Breast epithelium (tissue), 4 donors: ENCODE measurements around the gene DNAJB7. TPM values are rescaled to one million over a fixed set of nuclear protein-coding genes. Genes with fewer than 3 reads are reported as not detected.

Source experiments
- DNase-seq, 2 donors: peaks; one replicate each; pipeline ENCODE4 v3.0.0-alpha.2; 2019; ENCODE audit warnings: low spot score in 2 of 2
- H3K27ac ChIP-seq, 2 donors: fragments of 200-600 bp; sonication (generic) in 1 of 2; one replicate each; pipeline ENCODE4 v1.5.1; 2016 to 2019; ENCODE audit warnings: mild to moderate bottlenecking in 1 of 2
- H3K27me3 ChIP-seq, 2 donors: fragments of 200-600 bp; sonication (generic) in 1 of 2; one replicate each; pipeline versions ENCODE4 v1.5.1 to v1.6.0; 2017 to 2019; ENCODE audit warnings: control low read depth in 1 of 2, mild to moderate bottlenecking in 1 of 2
- H3K36me3 ChIP-seq: fragments of 200-600 bp; one replicate; pipeline ENCODE4 v1.5.1; 2019
- H3K4me1 ChIP-seq, 2 donors: fragments of 200-600 bp; sonication (generic); one replicate each; pipeline ENCODE4 v1.5.1; 2016 to 2019; ENCODE audit warnings: control low read depth in 1 of 2
- H3K4me3 ChIP-seq, 3 donors: fragments of 200-600 bp; sonication (generic); 1 replicate in 2 of 3; 2 replicates in 1 of 3; pipeline ENCODE4 v1.5.1; 2016 to 2019; ENCODE audit warnings: mild to moderate bottlenecking in 3 of 3, moderate library complexity in 2 of 3
- H3K9me3 ChIP-seq, 2 donors: fragments of 200-600 bp; sonication (generic) in 1 of 2; one replicate each; pipeline ENCODE4 v1.5.1; 2016 to 2019; ENCODE audit warnings: control low read depth in 1 of 2
- POLR2A ChIP-seq: fragments of 450-650 bp; IDR thresholded peaks from one replicate; pipeline ENCODE4 v1.6.1; 2016; ENCODE audit warnings: antibody characterized with exemption, mild to moderate bottlenecking, moderate library complexity
- POLR2AphosphoS5 ChIP-seq, 3 donors: sonication (generic); formaldehyde crosslinking; IDR thresholded peaks; one replicate each; pipeline ENCODE4 v1.6.1; 2017; ENCODE audit warnings: antibody characterized with exemption in 3 of 3
- intact Hi-C: fragments of 100-400 bp; cut with DNase I; formaldehyde crosslinking; loops from one replicate; pipeline ENCODE4 v1.15.1; 2023; ENCODE audit warnings: low total_unique reads
- total RNA-seq, 3 donors: library from RNA; depleted of rRNA; stranded (reverse); fragments of >200 nt; gene quantifications; one replicate each; pipeline ENCODE4 v1.1.0, GENCODE V29; 2016
- TF ChIP-seq, protein P1 (sequence below), 3 donors: fragments of 450-650 bp; IDR thresholded peaks; one replicate each; pipeline ENCODE4 v1.5.1; 2016 to 2017; ENCODE audit warnings: antibody characterized with exemption in 3 of 3, mild to moderate bottlenecking in 3 of 3, moderate library complexity in 3 of 3

Gene DNAJB7
- total RNA-seq, 3 donors from 2014 or later, result not detected

- Histone ChIP-seq H3K27ac (no peak overlapping the region), H3K36me3 (no peaks in the 10 kb centered on the region)
- no peak for TF ChIP-seq POLR2A
- TF ChIP-seq, protein P1, sequence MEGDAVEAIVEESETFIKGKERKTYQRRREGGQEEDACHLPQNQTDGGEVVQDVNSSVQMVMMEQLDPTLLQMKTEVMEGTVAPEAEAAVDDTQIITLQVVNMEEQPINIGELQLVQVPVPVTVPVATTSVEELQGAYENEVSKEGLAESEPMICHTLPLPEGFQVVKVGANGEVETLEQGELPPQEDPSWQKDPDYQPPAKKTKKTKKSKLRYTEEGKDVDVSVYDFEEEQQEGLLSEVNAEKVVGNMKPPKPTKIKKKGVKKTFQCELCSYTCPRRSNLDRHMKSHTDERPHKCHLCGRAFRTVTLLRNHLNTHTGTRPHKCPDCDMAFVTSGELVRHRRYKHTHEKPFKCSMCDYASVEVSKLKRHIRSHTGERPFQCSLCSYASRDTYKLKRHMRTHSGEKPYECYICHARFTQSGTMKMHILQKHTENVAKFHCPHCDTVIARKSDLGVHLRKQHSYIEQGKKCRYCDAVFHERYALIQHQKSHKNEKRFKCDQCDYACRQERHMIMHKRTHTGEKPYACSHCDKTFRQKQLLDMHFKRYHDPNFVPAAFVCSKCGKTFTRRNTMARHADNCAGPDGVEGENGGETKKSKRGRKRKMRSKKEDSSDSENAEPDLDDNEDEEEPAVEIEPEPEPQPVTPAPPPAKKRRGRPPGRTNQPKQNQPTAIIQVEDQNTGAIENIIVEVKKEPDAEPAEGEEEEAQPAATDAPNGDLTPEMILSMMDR (IDR thresholded peaks at IDR 0.05), result no peak
- no peak for TF ChIP-seq POLR2AphosphoS5 (IDR thresholded peaks at IDR 0.05)
These were observed 29.0 kb upstream of the DNAJB7 start for GRCh38 chr22:40890881-40891280.

DNA sequence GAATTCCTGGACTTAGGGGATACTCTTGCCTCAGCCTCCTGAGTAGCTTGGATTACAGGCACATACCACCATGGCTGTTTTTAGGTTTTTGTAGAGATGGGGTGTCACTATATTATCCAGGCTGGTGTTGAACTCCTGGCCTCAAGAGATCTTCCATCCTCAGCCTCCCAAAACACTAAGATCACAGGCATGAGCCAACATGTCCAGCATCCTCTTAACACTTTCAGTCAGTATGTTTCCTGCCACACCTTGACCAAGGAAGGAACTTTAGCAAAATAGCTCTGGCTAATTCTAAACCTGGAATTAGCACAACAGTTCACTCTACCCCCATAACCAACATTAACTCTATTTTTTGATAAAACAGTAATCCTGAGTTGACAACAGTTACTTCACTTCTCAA lies 27.2 kb upstream of the DNAJB7 start:
- intact Hi-C loops, result no loop called here
- H3K9me3 ChIP-seq, result no peaks in the 10 kb centered on the region
- no peaks in the 10 kb centered on the region for H3K36me3 ChIP-seq
- no peaks in the 10 kb centered on the region for H3K4me1 ChIP-seq
- no peaks in the 10 kb centered on the region for H3K27me3 ChIP-seq
- no peak overlapping the region for H3K27ac ChIP-seq
- TF ChIP-seq POLR2A, result no peak
- no peak for TF ChIP-seq POLR2AphosphoS5 (IDR thresholded peaks at IDR 0.05)
- TF ChIP-seq, protein P1 (IDR thresholded peaks at IDR 0.05), result no peak
- DNase-seq, result no peak
- no peak overlapping the region for H3K4me3 ChIP-seq

More at GRCh38 chr22:40890881-40891280, 29.0 kb upstream of the DNAJB7 start:
- H3K9me3 ChIP-seq, result no peaks in the 10 kb centered on the region
- H3K4me1 ChIP-seq, result no peaks in the 10 kb centered on the region
- intact Hi-C loops, result no loop called here
- no peaks in the 10 kb centered on the region for H3K27me3 ChIP-seq
- DNase-seq, result no peak
- H3K4me3 ChIP-seq, result no peak overlapping the region

GRCh38 chr22:40878922-40879321 lies 17.0 kb upstream of the DNAJB7 start:
- no peaks in the 10 kb centered on the region for H3K27me3 ChIP-seq
- TF ChIP-seq POLR2AphosphoS5 (IDR thresholded peaks at IDR 0.05) (no peak), POLR2A (no peak)
- TF ChIP-seq, protein P1 (IDR thresholded peaks at IDR 0.05), result no peak
- H3K4me1 ChIP-seq, result no peaks in the 10 kb centered on the region
- DNase-seq, result no peak
- no peaks in the 10 kb centered on the region for H3K9me3 ChIP-seq
- intact Hi-C loops, result no loop called here
- H3K36me3 ChIP-seq, result no peaks in the 10 kb centered on the region
- no peak overlapping the region for H3K27ac ChIP-seq
- H3K4me3 ChIP-seq, result no peak overlapping the region

DNA sequence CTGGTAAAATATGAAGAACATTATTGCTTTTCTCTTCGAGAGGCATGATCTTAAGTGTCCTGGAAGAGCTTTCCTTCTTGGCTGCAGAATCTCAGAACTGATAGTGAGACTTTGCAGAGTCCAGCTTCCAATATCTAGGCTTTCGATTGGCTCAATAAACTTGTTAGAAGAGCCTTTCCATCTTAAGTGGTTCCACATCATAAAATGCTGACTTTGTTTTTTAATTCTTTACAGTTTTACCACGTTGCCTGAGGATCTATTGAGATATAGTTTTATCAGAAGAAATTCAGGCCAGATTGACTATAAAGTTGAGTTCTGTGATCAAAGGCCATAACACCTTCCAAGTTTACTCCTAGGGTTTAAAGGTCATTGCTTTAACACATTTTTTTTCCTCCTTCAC lies 15.6 kb upstream of the DNAJB7 start:
- no peaks in the 10 kb centered on the region for H3K36me3 ChIP-seq
- no peak overlapping the region for H3K27ac ChIP-seq
- no peak for DNase-seq
- TF ChIP-seq POLR2A (no peak), POLR2AphosphoS5 (IDR thresholded peaks at IDR 0.05) (no peak)
- TF ChIP-seq, protein P1 (IDR thresholded peaks at IDR 0.05), result no peak
- H3K4me1 ChIP-seq, result no peaks in the 10 kb centered on the region
- no peaks in the 10 kb centered on the region for H3K9me3 ChIP-seq
- intact Hi-C loops, result no loop called here
- no peak overlapping the region for H3K4me3 ChIP-seq
- no peaks in the 10 kb centered on the region for H3K27me3 ChIP-seq

GRCh38 chr22:40876907-40877306 lies 15.0 kb upstream of the DNAJB7 start:
- Histone ChIP-seq H3K9me3 (no peaks in the 10 kb centered on the region), H3K36me3 (no peaks in the 10 kb centered on the region), H3K4me3 (no peak overlapping the region), H3K27me3 (no peaks in the 10 kb centered on the region), H3K4me1 (no peaks in the 10 kb centered on the region), H3K27ac (no peak overlapping the region)
- no peak for DNase-seq
- intact Hi-C loops, result no loop called here
- no peak for TF ChIP-seq POLR2AphosphoS5 (IDR thresholded peaks at IDR 0.05)
- TF ChIP-seq POLR2A, result no peak
- TF ChIP-seq, protein P1 (IDR thresholded peaks at IDR 0.05), result no peak
